ENCODE data around the gene OBSL1.

- TF ChIP-seq CTCF (IDR thresholded peaks at IDR 0.05) (no peak), EP300 (IDR thresholded peaks at IDR 0.05) (no peak)
Observed at GRCh38 chr2:219569635-219570034, 1.7 kb downstream of the OBSL1 start.

All from tibial nerve (tissue), 4 donors.